DMS53 treated with DMSO at 0.1 percent for 48 hours (cell line): Measurements from ENCODE around the gene ZNF304.
A peak's percentile ranks its signal among the peaks of the same experiment; 100 is the strongest.

Experiments used
- DNase-seq: peaks from one replicate; lab custom pipeline; 2025; ENCODE audit not compliant: unreplicated experiment; lab: John Stamatoyannopoulos, UW

Gene ZNF304

DNA sequence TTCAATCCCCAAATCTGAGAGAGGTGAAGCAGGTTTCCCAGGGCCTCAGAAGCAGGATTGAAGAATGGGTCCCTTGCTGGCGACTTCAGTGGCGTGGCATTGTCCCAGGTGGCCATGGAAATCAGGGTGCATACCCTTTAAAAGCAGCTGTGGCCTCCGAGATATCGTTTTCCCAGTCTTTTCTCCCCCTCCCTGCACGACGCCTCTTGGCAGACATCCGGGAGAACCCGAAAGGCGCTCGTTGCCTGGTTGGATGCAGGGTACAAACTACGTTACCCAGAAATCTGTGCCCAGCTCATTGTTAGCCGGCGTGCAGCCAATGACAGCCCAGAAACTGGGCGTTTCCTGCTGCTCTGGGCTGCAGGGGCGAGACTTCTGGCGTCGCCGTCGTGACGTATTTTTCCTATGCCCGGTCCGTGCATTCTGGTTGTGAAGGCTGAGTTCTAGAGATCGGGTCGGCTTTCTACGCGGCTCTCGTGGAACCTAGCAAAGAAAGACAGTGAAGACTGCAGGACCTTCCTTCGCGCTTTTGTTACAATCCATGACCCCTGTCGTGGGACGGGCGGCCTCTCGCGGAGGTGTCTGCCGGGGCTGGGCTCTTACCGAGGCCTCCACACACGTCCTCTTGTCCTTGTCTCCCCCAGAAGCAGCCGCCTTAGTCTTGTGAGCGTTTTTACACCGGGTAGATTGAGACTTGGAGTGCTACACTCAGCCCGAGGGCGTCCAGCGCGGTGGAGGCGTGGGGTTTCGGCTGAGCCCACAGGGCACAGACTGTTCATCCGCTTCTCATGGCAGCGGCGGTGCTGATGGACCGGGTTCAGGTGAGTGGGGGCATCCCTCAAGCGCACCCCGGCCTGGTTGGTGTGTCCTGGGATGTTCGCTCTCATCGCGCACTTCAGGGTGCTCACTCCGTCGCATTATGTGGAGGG lies at the start of gene ZNF304:
ZNF304 (plus strand) TSS at position 395 of the 929 bp plus-strand sequence; CDS start at position 789, 394 bp downstream.
- peak; percentile 92 for DNase-seq

DNA sequence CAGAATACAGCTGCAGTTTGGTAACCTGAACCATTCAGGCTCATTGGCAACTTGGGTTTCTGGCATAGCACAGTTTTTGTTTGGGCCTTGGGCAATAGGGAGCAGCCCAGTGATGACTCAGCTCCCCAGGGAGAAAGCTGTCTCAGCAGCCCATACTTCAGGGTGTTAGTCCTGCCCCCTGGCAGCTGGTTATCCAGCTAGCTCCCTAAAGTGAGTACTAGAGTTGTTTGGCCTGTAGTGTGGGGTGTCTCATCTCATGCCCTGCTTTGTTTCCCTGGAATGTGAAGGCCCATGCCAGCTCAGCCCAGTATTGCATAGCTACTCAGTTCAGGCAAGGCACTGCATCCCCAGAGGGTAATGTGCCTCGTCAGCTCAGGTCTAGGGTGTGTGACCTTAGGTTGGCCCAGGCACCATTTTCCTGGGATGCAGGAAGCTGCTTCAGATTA lies 49.0 kb upstream of the ZNF304 start:
- no peak for DNase-seq

DNA sequence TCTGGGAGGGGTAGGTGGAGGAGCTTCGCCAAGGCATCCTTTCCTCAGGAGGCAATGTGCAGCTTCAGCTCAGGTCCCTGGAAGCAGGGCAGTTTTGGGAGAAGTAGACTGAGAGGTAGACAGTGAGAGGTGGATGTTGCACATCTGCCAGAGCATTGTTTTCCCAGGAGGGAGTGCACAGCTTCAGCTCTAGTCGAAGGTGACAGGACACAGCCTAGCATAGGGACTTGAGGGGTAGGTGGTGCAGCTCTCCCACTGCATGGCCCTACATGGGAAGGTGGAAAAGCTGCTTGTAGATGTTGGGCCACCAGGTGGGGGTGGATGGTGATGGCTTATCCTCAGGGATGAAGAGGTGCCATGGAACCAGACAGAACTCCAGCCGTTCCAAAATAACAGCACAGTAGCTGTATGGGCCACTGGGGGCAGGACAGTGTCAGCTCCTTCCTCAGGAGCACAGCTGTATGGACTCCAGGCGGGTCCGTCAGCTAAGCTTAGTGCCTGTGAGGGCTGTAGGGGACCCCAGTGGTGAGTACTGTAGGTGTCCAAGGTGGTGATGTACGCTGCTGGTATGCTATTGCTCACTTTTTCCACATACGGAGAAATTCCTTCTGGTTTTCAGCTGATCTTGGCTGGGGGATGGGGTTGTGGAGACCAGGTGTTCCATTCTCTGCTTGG lies 48.2 kb upstream of the ZNF304 start:
- DNase-seq = no peak

DNA sequence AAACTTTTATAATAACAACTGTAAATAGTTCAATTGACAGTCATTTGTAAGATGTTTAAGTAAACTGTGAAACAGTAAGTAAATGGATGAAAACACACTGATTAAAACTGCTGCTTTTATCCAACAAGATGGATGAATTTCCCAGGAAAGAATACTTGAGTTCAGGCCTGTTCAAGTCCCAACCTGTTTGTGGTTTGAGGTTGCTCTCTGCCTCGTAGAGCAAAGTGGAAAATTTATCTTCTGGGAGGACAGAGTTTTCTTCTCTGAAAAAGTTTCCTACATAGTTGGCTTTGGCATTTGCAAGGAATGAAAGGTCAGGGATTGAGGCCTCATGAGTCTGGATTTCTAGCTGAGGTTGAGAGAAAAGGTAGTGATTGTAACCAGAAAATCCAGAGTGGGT lies 46.0 kb upstream of the ZNF304 start:
- DNase-seq = no peak

DNA sequence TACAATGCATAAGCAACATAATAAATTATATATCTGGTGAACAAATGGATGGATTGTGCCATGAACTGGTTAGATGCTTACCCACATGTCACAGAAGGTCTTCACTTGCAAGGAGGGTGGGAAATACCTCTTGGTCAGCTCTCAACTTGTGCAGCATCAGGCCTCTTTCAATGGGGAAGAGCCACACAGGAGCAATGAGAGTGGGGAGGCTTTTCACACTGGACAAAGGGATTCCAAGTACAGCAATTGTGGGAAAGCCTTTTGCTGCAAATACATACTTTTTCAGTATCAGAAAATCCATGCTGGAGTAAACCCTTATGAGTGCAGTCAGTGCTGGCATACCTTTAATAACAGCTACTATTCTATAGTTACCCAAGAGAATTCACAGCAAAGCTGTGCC lies 42.6 kb upstream of the ZNF304 start:
- DNase-seq = no peak

DNA sequence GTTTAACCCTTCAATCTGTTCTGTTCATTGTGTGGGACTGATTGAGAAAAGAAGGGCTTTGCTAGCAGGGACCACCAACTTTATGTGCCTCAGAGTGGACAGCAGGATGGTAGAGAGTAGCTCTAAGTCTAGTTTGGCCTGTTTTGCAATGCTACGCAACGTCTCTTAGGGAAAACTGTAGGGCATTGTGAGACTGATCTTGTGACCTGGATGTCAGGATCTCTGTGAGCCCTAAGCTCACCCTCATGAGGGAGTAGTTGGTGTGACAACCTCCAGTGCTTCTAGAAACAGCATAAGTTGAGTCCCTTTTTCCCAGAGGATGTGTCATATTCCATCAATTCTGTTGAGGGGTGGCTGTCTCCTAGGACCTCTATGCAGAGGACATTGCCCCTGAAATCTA lies 40.3 kb upstream of the ZNF304 start:
- no peak for DNase-seq

DNA sequence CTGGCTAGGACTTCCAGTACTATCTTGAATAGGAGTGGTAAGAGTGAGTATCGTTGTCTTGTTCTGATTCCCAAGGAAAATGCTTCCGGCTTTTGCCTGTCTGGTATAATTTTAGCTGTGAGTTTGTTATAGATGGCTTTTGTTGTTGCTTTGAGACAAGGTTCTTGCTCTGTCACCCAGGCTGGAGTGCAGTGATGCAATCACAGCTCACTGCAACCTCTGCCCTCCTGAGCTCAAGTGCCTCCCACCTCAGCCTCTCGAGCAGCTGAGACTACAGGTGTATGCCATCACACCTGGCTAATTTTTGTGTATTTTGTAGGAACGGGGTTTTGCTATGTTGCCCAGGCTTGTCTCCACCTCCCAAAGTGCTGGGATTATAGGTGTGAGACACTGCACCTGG lies 36.9 kb upstream of the ZNF304 start:
- peak; percentile 61 for DNase-seq

DNA sequence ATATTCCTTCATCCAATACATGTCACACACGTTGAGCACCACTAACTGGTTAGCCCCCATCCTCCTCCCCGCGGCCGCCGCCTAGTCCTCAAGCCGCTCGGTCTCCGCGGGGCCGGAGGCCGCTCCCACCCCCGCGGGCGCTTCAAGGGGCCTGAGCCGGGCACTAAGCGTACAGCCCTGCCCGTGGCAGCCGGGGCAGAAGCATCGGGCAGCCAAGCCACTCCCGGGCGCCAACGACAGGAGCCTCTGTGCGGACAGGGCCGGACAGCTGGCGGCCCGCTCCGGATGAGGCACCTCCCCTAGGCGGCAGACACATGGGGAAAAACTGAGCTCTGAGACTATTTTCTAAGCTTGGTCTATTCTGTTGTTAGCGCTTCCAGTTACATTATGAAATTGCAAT lies 33.6 kb upstream of the ZNF304 start:
- no peak for DNase-seq

DNA sequence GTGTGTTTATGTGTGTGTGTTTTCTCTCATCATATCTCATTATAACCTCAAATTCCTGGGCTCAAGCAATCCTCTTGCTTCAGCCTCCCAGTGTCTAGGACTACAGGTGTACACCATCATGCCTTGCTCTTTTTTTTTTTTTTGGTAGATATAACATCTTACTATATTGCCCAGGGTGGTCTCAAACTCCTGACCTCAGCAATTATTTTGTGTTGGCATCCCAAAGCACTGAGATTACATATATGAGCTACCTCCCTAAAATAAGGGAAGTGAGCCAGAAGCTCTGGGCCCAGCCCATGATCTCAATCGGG lies 31.2 kb upstream of the ZNF304 start:
- peak; percentile 38 for DNase-seq

DNA sequence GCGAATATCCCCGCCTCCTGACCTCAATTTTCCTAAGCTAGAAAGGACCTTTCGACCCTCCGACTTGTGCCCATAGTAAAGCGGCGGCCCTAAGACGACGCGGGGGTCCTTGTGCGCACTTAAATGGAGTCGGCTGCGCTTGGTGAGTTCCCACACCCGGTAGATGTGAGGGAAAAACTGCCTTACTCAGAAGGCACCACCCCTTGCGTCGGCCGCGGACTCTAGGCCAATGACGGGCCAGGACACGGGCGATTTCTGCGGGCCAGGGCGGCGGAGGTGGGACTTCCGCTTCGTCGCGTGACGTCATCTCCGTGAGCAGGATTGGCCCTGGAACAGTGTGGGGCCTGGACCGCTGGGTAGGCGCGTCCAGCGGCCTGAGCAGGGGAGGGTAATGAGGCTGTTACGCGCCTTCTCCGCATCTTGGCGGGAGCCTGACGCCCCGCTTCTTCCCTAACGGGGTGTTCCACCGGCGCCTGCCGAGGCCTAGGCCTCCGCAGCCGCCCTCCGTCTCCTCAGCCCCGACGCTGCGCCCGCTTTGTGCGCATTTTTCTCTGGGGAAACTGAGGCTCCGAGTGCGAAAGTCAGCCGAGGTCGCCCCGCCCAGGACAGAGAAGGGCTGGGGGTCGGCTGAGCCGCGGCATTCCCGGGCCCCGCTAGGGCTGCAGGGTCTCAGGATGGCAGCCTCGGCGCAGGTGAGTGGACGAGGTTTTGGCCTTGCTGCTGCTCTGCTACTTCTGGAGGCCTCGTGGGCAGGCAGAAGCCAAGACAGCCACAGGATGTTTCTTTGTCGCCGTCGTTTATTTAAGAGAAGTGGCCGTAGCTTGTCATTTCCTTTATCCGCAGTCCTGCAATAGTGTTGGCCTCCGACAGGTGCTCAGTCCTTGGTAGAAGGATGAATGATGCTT lies 30.6 kb upstream of the ZNF304 start, which contains the start of gene ZNF543:
ZNF543 (plus strand) TSS at position 293 of the 905 bp plus-strand sequence; CDS start at position 675, 382 bp downstream.
- peak; percentile 88 for DNase-seq

DNA sequence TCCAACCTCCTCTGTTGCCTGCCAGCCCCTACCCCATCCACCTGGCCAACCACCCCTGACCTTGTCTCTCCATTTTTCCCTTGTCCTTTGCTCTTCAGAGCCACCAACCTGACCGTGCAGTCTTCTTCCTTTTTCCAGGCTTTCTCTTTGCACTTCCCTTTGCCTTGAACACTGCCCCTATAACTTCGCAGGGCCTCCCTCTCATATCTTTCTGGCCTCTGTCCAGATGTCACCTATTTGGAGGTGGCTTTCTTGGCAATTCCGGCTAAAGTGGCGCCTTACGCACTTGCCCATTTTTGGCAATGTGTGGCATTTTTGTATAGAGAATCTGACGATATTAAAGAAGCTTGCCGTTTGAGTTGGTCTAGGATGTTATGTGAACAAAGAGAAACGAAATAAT lies 30.0 kb upstream of the ZNF304 start:
- no peak for DNase-seq

DNA sequence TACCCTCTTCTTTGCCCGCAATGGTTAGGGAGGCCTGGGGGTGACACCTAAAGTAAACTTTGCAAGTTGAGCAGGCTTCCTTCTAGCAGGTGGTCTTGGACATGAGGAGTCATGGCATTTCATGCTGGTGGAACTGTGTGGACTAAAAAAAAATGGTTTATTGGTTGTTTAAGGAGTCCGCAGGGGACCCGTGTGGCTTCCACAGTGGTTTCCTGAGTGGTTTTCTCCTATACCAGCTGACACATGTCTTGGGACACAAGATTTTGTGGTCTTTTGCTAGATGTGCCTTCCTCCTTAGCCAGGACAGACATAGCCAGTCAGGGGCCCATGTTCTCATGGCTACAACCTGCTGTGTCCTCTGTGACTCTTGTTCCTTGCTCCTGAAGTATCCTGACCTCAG lies 29.3 kb upstream of the ZNF304 start:
- no peak for DNase-seq

DNA sequence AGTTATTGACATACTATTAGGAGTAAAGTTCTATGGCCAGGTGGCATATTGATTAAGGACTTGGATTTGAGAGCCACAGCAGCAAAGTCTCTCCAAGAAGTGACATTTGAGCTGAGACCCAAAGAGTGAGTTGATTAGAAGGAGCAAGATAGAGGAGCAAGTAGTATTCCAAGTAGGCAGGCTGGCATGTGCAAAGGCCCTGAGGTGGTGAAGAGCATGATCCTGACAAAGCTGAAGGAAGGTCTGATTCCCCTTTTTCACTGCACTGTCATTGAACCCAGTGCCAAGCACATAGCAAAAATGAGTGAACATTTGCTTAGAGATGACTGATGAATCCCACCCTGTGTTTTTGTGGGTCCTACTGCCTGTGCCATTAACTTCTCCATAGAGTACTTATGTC lies 26.1 kb upstream of the ZNF304 start:
- no peak for DNase-seq

DNA sequence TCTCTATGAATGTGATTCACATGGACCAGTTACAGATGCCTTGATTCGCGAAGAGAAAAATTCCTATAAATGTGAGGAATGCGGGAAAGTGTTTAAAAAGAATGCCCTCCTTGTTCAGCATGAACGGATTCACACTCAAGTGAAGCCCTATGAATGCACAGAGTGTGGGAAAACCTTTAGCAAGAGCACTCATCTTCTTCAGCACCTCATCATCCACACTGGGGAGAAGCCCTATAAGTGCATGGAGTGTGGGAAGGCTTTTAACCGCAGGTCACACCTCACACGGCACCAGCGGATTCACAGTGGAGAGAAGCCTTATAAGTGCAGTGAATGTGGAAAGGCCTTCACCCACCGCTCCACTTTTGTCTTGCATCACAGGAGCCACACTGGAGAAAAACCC lies 23.1 kb upstream of the ZNF304 start:
- DNase-seq = no peak

DNA sequence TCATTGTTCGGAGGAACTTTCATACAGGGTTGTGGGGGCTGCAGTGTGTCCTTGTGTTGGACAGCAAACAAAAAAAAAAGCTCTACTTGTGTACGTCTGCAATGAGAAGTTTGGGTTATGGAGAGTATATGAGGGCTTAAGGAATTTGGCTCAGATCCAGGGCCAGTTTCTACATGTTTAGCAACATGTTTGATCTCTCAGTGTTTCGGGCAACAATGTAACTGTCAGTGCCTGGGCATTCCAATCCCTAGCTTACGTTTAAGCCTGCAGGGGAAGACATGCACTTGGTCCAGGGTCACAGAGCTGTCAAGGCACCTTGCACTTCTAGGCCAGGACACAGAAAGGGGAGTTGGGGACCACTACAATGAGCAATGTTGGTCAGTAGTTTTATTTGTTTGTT lies 16.9 kb upstream of the ZNF304 start:
- DNase-seq = no peak

DNA sequence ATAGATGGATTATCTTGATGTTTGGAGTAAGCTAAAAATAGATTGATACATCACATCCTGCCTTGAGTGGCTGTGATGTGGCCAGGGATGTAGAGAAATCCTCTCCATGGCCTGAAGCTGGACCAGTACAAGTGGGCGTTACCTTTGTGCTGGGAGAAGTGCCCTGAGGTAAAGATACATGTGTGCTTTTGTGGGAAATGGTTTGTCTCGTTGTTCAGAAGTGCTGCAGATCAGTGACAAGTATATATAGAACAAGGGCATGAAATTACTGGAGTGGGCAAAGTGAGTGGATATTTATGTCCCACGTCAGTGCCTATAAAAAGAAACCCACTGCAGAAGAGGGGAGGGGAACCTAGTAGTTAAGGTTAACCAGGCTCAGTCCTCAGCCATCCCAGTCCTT lies 12.2 kb upstream of the ZNF304 start:
- peak; percentile 68 for DNase-seq

DNA sequence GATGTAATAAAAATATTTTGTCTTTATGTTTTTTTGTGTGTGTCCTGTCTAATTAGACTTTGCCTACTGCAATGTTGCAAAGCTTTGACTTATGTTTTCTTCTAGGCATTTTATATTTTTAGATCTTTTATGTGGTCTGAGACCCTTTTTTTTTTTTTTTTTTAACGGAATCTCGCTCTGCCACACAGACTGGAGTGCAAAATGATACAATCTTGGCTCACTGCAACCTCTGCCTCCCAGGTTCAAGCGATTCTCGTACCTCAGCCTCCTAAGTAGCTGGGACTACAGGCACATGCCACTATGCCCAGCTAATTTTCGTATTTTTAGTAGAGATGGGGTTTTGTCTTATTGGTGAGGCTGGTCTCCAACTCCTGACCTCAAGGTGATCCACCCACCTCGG lies 8.5 kb upstream of the ZNF304 start:
- DNase-seq = no peak

DNA sequence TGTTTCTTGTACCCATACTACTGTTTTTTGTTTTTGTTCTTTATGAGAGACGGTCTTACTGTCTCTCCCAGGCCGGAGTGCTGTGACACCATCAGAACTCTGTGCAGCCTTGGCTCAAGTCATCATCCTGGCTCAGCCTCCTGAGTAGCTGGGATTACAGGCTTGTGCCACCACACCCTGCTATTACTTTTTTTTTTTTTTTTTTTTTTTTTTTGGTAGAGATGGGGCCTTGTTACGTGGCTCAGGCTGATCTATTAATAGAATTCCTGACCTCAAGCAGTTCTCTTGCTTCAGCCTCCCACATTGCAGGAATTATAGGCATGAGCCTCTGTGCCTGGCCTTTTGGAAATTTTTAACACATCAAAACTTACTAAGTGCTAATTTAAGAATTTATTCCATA lies 2.9 kb upstream of the ZNF304 start:
- no peak for DNase-seq

DNA sequence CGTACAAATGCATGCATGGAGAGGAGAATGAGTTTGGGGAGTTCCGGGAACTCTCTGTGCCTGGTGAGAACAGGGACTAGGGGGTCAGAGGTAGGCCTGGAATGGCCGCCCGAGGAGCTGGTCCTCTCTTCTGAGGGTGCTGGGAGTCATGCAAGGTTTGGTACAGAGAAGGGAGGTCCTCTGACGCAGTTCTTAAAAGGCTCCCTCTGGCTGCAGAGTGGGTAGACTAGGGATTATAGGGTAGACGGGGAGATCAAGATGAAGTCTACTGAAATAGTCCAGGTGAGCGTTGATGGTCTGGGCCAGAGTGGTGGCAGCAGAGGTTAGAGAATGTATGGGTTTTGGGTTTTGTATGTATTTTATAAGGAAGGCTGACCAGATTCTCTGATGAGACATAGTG lies 796 bp downstream of the ZNF304 start:
- no peak for DNase-seq

DNA sequence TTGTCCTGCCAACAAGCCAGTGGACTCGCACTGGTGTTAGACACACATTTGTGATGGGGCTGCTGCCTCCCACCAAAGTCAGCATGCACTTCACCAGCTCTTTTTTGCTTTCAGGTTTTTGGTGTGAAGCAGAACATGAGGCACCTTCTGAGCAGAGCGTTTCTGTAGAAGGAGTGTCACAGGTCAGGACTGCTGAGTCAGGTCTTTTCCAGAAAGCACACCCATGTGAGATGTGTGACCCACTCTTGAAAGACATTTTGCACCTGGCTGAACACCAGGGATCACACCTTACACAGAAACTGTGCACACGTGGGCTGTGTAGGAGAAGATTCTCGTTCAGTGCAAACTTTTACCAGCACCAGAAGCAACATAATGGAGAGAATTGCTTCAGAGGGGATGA lies 4.8 kb downstream of the ZNF304 start:
- no peak for DNase-seq

DNA sequence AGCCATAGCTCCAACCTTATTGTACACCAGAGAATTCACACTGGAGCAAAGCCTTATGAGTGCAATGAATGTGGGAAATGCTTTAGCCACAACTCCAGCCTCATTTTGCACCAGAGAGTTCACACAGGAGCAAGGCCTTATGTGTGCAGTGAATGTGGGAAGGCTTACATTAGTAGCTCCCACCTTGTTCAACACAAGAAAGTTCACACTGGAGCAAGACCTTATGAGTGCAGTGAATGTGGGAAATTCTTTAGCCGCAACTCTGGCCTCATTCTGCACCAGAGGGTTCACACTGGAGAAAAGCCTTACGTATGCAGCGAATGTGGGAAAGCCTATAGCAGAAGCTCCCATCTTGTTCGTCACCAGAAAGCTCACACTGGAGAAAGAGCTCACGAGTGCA lies 6.3 kb downstream of the ZNF304 start:
- DNase-seq = no peak
